Kidney epithelial cell (primary cell): ENCODE data around the gene ANKRD1. TPM values are rescaled to one million over a fixed set of nuclear protein-coding genes. Genes with fewer than 3 reads are reported as not detected.
A peak's percentile ranks its signal among the peaks of the same experiment; 100 is the strongest.
"Not testable (repeated sequence)": the region's sequence is repeated elsewhere in the genome, so short reads cannot be mapped to it uniquely, and the experiment has no call there.

Source experiments
- DNase-seq: peaks from one replicate; pipeline ENCODE4 v3.0.0-alpha.2; 2010; ENCODE audit warnings: low read depth
- H3K27me3 ChIP-seq: 2 replicates; pipeline ENCODE4 v1.6.0; 2011; ENCODE audit warnings: low read length; ENCODE audit not compliant: control insufficient read depth, insufficient read depth
- H3K36me3 ChIP-seq: 2 replicates; pipeline ENCODE4 v1.5.1; 2011; ENCODE audit warnings: low read length; ENCODE audit not compliant: control insufficient read depth, insufficient read depth
- H3K4me3 ChIP-seq: 2 replicates; pipeline ENCODE4 v1.5.1; 2011; ENCODE audit warnings: low read depth, mild to moderate bottlenecking, control low read depth, low read length
- total RNA-seq: library from RNA; depleted of rRNA; stranded (reverse); fragments of >200 nt; gene quantifications from 2 replicates; pipeline ENCODE4 v1.2.3, GENCODE V29; 2015
- TF ChIP-seq, protein P1 (sequence below): IDR thresholded peaks from 2 replicates; pipeline ENCODE4 v1.5.1; 2011; ENCODE audit warnings: mild to moderate bottlenecking, moderate library complexity, low read length, control low read depth, inconsistent platforms; ENCODE audit not compliant: insufficient read depth, poor library complexity, severe bottlenecking

The ANKRD1 gene
- total RNA-seq, 1 donor from 2014 or later, result 171 TPM

DNA sequence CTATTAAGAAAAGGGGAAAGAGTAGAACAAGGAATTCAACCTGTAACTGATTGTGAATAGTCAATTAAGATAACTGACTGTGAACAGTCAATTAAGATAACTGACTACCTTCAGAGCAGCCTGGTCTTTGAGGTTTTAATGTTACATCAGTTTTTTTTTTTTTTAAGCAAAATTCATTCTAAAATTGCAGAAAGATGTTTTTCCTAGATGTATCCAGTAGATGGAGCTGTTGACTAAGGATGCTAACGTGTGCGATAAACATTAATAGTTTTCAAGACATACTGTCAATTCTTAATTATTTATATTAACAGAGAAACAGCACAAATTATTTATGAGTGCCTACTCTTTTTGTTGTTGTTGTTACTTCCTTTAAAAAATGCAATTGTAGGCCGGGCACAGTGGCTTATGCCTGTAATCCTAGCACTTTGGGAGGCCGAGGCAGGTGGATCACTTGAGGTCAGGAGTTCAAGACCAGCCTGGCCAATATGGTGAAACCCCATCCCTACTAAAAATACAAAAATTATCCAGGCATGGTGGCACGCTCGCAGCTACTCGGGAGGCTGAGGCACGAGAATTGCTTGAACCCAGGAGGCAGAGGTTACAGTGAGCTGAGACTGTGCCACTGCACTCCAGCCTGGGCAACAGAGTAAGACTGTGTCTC lies 40.7 kb downstream of the ANKRD1 start:
- DNase-seq, H3K4me3 ChIP-seq, H3K27me3 ChIP-seq, H3K36me3 ChIP-seq: not testable (repeated sequence)
- TF ChIP-seq, protein P1, sequence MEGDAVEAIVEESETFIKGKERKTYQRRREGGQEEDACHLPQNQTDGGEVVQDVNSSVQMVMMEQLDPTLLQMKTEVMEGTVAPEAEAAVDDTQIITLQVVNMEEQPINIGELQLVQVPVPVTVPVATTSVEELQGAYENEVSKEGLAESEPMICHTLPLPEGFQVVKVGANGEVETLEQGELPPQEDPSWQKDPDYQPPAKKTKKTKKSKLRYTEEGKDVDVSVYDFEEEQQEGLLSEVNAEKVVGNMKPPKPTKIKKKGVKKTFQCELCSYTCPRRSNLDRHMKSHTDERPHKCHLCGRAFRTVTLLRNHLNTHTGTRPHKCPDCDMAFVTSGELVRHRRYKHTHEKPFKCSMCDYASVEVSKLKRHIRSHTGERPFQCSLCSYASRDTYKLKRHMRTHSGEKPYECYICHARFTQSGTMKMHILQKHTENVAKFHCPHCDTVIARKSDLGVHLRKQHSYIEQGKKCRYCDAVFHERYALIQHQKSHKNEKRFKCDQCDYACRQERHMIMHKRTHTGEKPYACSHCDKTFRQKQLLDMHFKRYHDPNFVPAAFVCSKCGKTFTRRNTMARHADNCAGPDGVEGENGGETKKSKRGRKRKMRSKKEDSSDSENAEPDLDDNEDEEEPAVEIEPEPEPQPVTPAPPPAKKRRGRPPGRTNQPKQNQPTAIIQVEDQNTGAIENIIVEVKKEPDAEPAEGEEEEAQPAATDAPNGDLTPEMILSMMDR, result peak; percentile 51

DNA sequence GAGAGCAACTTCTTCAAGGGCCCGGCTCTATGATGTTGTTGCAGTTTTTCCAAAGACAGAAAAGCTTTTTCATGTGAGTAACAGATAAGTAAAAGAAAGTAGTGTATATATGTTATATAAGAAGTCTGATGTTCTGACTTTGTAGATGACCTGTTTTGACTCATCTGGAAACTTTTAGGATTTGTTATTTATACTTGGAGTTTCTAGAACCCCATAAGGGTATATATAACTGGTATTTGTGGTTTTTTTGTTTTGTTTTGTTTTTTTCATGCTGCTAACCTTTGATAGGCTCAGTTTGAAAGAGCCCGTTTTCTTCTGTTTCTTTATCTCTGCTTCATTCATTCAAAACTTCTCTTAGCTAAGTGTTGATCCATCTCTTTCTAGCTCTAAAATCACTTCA lies 41.8 kb downstream of the ANKRD1 start:
- H3K36me3 ChIP-seq, result no peaks in the 10 kb centered on the region
- TF ChIP-seq, protein P1, result no peak

DNA sequence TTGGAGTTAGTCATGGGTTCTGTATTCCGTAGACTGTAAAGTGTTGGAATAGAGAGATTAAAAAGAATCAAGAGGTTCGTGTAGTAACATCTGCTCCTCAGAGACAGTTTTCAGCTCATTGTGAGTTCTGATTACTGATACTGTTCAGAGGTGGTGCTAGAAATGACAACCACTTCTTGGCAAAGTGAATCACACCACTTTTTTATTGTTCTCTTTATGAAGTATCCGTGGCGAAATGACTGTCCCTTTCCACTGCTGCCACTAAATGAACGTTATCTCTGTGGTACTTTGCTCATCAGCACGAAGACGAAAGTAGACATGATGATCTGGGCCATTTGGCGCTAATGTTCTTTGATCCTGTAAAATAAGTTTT lies 48.3 kb downstream of the ANKRD1 start:
- Histone ChIP-seq H3K36me3 (no peaks in the 10 kb centered on the region), H3K27me3 (no peaks in the 10 kb centered on the region), H3K4me3 (peak overlapping the region; percentile 98)
- TF ChIP-seq, protein P1, result no peak
- no peak for DNase-seq

More for the DNA sequence above, 41.8 kb downstream of the ANKRD1 start:
- Histone ChIP-seq H3K27me3 (no peaks in the 10 kb centered on the region), H3K4me3 (no peak overlapping the region)
- DNase-seq, result no peak

GRCh38 chr10:90871766-90872647 lies 48.9 kb downstream of the ANKRD1 start, which contains the start of gene RPP30:
RPP30 (plus strand) TSS chr10:90871974; CDS start chr10:90871987, 13 bp downstream.
- Histone ChIP-seq H3K4me3 (peak within 1 kb of the TSS; percentile 98), H3K27me3 (no peaks in the 10 kb centered on the region), H3K36me3 (no peaks in the 10 kb centered on the region)
- DNase-seq, result peak; percentile 49
- TF ChIP-seq, protein P1, result no peak

- Histone ChIP-seq H3K36me3 (no peaks in the 10 kb centered on the region), H3K4me3 (peak overlapping the region; percentile 98), H3K27me3 (no peaks in the 10 kb centered on the region)
- DNase-seq, result peak; percentile 68
- TF ChIP-seq, protein P1, result peak; percentile 62
Observed at GRCh38 chr10:90871279-90871765, 49.6 kb downstream of the ANKRD1 start.
